Stimulated activated CD8-positive, alpha-beta memory T cell treated with anti-CD3 and anti-CD28 coated beads, Interleukin-4, amount 100 ng/mL, for 4 hours (primary cell): Measurements from ENCODE around the gene ARHGAP10.
A peak's percentile ranks its signal among the peaks of the same experiment; 100 is the strongest.

ENCODE experiments used
- DNase-seq, 2 donors: peaks; one replicate each; pipeline ENCODE4 v3.0.0-alpha.2; 2020; ENCODE audit warnings: low read depth in 2 of 2, low spot score in 1 of 2

The ARHGAP10 gene

GRCh38 chr4:148023512-148024181, 291.8 kb downstream of the ARHGAP10 start:
- no peak for DNase-seq

- DNase-seq: no peak
These were observed 294.1 kb downstream of the ARHGAP10 start for GRCh38 chr4:148025981-148026380.

DNA sequence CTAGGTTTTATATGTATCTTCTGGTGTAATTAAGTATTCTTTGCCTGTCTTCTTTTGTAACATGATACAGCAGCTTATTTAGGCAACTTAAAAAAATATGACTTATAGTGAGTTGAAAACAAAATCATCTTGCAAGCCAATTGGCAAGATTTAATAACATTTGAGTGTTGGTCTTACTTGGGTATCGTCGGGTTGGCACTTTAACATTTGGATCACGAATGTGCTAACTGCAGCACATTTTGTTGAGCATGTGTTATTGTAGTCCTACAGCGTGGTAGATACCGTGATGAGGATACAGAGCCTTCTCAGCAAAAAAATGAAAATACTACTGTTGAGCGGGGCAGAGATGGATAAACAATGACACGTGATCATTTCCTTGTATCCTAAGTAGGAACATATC, 295.3 kb downstream of the ARHGAP10 start:
- no peak for DNase-seq

DNA sequence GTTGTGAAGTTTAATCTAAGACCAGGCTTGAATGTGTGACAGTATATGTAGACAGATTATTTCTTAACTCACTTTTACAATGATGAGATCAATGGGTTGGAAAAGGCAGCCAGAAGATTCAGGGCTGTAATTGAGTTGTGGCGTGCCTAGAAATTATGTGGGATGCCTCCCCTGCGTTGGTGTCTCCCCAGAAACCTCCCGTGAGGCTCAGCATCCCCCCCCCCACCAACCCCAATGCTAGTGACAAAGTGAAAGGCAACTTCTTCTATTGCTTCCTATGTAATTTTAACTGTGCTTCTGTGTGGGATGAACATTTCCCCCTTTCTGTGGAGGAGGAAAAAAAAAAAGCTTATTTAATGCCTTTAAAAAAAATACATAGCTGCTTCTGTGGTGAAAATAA, 297.9 kb downstream of the ARHGAP10 start:
- no peak for DNase-seq

GRCh38 chr4:148030193-148030873, 298.4 kb downstream of the ARHGAP10 start:
- no peak for DNase-seq

DNA sequence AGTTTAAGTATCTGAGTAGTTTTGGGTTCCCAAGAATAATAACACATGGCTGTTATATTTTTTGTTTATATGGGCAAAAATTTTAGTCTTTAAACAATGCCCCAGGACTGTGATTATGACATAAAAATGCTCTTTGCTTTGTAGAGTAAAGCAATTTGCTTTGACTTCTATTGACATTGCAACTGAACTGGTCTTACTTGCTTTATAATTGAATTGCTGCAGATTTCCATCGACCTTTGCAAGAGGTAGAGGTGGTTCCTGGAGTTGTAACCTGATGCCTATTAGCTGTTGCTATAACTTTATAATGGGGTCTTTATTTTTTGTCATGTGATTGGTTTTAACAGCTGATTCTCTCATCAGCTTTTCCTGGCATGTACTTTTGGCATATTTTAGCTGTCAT, 302.9 kb downstream of the ARHGAP10 start:
- no peak for DNase-seq

- DNase-seq: no peak
These were observed 309.9 kb downstream of the ARHGAP10 start for GRCh38 chr4:148041606-148042329.

DNA sequence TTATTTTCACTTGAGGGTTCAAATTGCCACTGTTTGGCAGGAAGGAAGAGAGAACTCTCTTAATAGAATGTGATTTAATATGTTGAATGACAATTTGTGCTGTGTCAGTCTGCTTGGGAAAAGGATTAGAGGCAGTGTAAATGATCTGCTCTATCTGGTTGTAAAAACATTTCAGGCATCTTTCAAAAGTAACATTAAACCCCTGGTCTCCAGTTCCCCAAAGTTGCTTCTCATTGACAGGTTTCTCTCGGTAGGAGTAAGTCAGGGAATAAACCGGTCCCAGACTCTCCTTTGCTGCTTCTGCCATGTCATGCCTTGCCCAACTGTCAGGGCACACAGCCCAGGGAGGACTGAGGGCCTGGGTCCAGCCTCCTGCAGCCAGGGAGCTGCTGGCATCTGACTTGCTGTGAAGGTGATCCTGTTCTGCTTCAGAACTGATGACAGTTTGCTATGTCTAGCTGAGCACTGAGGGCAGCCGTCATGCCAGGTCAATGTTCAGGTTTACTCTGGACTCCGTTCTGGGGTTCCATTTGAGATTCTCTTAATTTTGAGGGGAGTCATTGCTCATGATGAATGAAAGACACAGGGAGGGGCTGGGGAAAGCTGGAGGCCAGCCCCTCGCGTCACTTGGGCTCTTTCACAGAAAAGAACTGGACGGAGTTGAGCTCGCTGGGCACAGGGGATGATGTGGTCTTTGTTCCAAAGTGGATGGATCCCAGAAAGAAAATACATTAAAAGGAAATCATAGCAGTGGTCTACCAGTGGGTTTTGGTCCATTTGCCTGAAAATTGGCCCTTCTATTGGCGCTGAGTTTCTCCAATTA, 312.4 kb downstream of the ARHGAP10 start:
- DNase-seq: no peak

DNA sequence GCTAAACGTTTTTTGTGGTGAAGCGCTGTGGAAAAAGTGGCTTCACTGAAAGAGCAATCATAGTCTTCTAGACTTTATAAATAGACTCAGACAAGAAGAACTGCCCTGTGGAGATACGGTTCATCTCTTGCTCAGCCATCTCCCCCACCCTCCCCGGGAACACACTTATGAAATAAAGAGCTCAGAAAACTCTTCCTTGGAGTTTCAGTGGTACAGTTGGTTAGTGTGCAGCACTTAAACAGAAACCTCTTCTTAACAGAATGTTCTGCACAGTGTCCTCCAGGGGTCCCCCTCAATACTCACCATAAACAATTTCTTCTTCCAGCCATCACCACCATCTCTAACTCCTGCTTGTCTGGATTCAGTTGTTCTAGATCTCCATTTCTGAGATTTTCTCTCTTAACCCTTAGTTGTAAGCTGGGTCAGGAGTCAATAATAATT, 313.0 kb downstream of the ARHGAP10 start:
- no peak for DNase-seq

GRCh38 chr4:148048598-148048997, 316.7 kb downstream of the ARHGAP10 start:
- DNase-seq: no peak

DNA sequence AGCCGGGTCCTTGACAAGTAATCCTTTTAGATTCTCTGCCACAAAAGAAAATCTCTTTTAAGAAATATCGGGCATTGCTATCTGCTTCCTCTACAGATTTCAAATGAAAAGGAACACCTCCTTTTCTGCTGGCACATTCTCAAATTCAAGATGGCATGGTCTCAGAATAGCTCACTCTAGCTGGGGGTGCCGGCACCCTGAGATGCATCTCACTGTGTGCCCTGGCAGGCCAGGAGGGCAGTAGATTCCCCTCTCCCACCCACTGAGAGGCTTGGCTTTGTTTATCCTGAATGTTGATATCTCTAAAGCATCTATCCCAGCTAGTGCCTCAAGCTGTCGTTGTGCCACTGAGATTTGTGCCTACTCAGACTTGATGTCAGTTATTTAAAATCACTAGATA, 319.5 kb downstream of the ARHGAP10 start:
- no peak for DNase-seq

- no peak for DNase-seq
These were observed 320.6 kb downstream of the ARHGAP10 start for GRCh38 chr4:148052448-148052847.

GRCh38 chr4:148053298-148054003, 321.6 kb downstream of the ARHGAP10 start:
- no peak for DNase-seq

DNA sequence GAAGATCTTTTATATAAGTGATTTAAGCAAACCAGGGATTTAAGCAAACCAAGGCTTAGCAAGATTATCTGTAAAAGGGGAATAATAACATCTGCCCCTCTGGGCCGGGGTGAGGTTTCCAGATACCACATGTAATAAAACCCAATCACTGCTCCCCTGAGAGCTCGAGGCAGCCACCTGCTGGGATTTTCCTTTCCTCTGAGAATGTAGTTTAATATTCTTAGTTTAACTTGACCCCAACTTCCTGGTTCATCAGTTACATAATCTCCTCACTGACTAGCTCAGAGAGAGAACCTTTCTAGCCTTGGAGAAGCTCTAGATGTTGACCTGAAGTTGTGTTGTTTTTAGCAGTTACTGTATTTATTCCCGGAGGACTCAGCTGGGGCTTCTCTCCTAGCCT, 322.4 kb downstream of the ARHGAP10 start:
- DNase-seq: no peak

DNA sequence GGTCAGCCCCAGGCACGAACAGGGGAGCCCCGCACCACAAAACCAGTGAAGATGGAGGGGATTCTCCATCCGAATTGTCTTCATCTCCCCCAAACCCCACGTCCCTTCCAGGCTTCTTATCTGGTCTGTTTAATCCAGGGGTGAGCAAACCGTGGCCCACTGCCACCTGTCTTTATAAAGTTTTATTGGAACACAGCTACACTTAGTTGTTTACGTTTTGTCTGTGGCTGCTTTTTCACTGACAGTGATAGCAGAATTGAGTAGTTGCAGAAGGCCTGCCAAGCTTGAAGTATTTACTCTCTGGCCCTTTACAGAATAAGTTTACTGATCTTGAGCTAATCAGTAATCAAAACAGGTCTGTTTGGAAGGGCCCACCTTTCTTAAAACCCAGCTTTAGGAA, 324.0 kb downstream of the ARHGAP10 start:
- no peak for DNase-seq

GRCh38 chr4:148056879-148057278, 325.0 kb downstream of the ARHGAP10 start:
- peak; percentile 46 to 51 for DNase-seq

GRCh38 chr4:148057516-148057915, 325.6 kb downstream of the ARHGAP10 start:
- no peak for DNase-seq

- DNase-seq: no peak
These were observed 326.3 kb downstream of the ARHGAP10 start for GRCh38 chr4:148057984-148058859.

DNA sequence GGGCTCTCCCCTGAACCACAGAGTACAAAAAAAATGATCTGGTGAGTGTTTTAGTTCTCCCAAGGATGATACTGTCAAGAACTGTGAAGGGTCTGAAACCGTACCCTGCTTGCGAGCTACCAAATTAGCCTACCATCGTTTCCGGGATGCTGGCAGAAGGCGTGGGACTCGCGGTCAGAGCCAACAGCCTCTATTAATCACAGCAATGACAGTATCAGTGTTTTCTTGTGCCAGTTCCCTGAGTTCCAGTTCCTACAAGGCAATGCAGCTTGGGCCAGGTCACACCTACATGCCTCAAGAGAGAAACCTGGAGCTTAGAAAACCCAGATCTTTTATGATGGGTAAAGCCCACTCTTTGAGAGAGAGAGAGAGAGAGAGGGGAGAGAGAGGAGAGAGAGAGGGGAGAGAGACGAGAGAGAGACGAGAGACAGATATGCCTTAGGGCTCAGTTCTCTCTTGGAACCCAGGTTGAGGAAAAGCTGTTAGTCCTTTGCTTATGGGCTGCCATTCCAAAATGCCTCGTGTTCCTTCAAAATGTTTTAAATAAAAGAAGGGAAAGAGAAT, 327.8 kb downstream of the ARHGAP10 start:
- DNase-seq: no peak
